HepG2 (cell line): ENCODE results near the gene SV2B. TPM values are rescaled to one million over a fixed set of nuclear protein-coding genes. Genes with fewer than 3 reads are reported as not detected.

Experiments used
- ATAC-seq: fragments of 200-7000 bp; cut with Tn5 transposase; 3 replicates; pipeline ENCODE4 v1.9.1; 2020; ENCODE audit warnings: mild to moderate bottlenecking, moderate library complexity
- BruUV-seq: library from RNA; stranded (reverse); fragments of 400-500 nt; replicated peaks from 2 replicates; lab custom pipeline; 2021; lab: Mats Ljungman, UMichigan
- CTCF ChIA-PET: fragments of 300-600 bp; formaldehyde crosslinking; extraction: SDS; loops from one replicate; lab custom pipeline; 2021; ENCODE audit warnings: low total read pairs, inconsistent platforms, low intra/inter-chr PET ratio; lab: Yijun Ruan, JAX
- POLR2A ChIA-PET: fragments of 350-600 bp; sonication (Branson Sonifier 250); formaldehyde crosslinking; loops from one replicate; lab custom pipeline; 2020; ENCODE audit warnings: antibody characterized with exemption, inconsistent platforms; lab: Yijun Ruan, JAX
- DNase-seq: peaks from one replicate; pipeline ENCODE4 v3.0.0-alpha.2; 2015; ENCODE audit warnings: low spot score
- FAIRE-seq: peaks from 3 replicates; lab custom pipeline; 2011; peaks lifted over from hg19 to GRCh38; lab: Jason Lieb, UNC
- H2AFZ ChIP-seq: one replicate; pipeline ENCODE4 v1.6.1; 2011; ENCODE audit warnings: low read length, inconsistent platforms
- H3K27ac ChIP-seq: fragments of 300-600 bp; 3 replicates; pipeline ENCODE4 v1.8.0; 2011; ENCODE audit warnings: mixed run types, mild to moderate bottlenecking, mixed read lengths, low read length, inconsistent platforms; ENCODE audit not compliant: insufficient read depth; ENCODE audit errors: extremely low read length
- H3K27me3 ChIP-seq, 2 experiments: fragments of 200-600 bp in 1 of 2; 2 replicates in 1 of 2; 3 replicates in 1 of 2; pipeline versions ENCODE4 v1.6.0 to v1.8.0; 2011; ENCODE audit warnings: low read length in 2 of 2, mild to moderate bottlenecking in 2 of 2, moderate library complexity in 2 of 2, inconsistent platforms in 1 of 2; ENCODE audit not compliant: insufficient read depth in 2 of 2, control insufficient read depth in 1 of 2
- H3K36me3 ChIP-seq, 2 experiments: fragments of 200-600 bp in 1 of 2; replicated peaks in 1 of 2; 2 replicates in 1 of 2; 3 replicates in 1 of 2; pipeline versions ENCODE4 v1.5.1 to v1.8.0; 2011; ENCODE audit warnings: low read length in 2 of 2, inconsistent platforms in 1 of 2; ENCODE audit not compliant: insufficient read depth in 2 of 2, control insufficient read depth in 1 of 2
- H3K4me1 ChIP-seq: 2 replicates; pipeline ENCODE4 v1.5.1; 2012; ENCODE audit warnings: low read length, inconsistent platforms; ENCODE audit not compliant: insufficient read depth
- H3K4me2 ChIP-seq: 2 replicates; pipeline ENCODE4 v1.6.0; 2011; ENCODE audit warnings: low read depth, low read length, inconsistent platforms
- H3K4me3 ChIP-seq, 3 experiments: fragments of 200-600 bp in 1 of 3; sonication (generic), shearing (Covaris generic) in 1 of 3; replicated peaks in 1 of 3; 2 replicates each; pipeline ENCODE4 v1.5.1; 2011 to 2016; ENCODE audit warnings: low read length in 3 of 3, inconsistent platforms in 2 of 3, low read depth in 2 of 3, mild to moderate bottlenecking in 2 of 3, control low read depth in 1 of 3, mixed read lengths in 1 of 3; ENCODE audit not compliant: insufficient read depth in 1 of 3
- H3K79me2 ChIP-seq: one replicate; pipeline ENCODE4 v1.6.1; 2011; ENCODE audit warnings: low read length, inconsistent platforms; ENCODE audit not compliant: insufficient read depth
- H3K9ac ChIP-seq: 2 replicates; pipeline ENCODE4 v1.6.0; 2011; ENCODE audit warnings: mild to moderate bottlenecking, low read depth, low read length, inconsistent platforms; ENCODE audit not compliant: insufficient read depth
- H3K9me3 ChIP-seq: 2 replicates; pipeline ENCODE4 v1.5.1; 2012; ENCODE audit warnings: mild to moderate bottlenecking, low read length
- H4K20me1 ChIP-seq: 2 replicates; pipeline ENCODE4 v1.6.0; 2011; ENCODE audit warnings: inconsistent platforms, mild to moderate bottlenecking, low read length, moderate library complexity; ENCODE audit not compliant: insufficient read depth
- AHDC1 ChIP-seq: sonication (generic); formaldehyde crosslinking; IDR thresholded peaks from 2 replicates; pipeline ENCODE4 v1.5.1; 2020; ENCODE audit warnings: mild to moderate bottlenecking, missing genetic modification reagents, borderline replicate concordance
- KAT2B ChIP-seq: fragments of 150-350 bp; IDR thresholded peaks from 2 replicates; pipeline ENCODE4 v1.6.1; 2014; ENCODE audit warnings: low read depth, low read length, borderline replicate concordance
- MED13 ChIP-seq: sonication (generic); formaldehyde crosslinking; IDR thresholded peaks from 2 replicates; pipeline ENCODE4 v1.5.0; 2020; ENCODE audit warnings: missing genetic modification reagents
- MLX ChIP-seq: IDR thresholded peaks from 2 replicates; pipeline ENCODE4 v1.6.1; 2016
- SAFB2 ChIP-seq: sonication (generic); formaldehyde crosslinking; IDR thresholded peaks from 2 replicates; pipeline ENCODE4 v1.5.1; 2020; ENCODE audit warnings: missing genetic modification reagents, low read depth, mild to moderate bottlenecking, borderline replicate concordance
- SETDB1 ChIP-seq: sonication (generic); formaldehyde crosslinking; IDR thresholded peaks from 2 replicates; pipeline ENCODE4 v1.5.1; 2020; ENCODE audit warnings: missing genetic modification reagents, mild to moderate bottlenecking, borderline replicate concordance
- ZNF414 ChIP-seq: sonication (generic); formaldehyde crosslinking; IDR thresholded peaks from 2 replicates; pipeline ENCODE4 v1.5.0; 2020; ENCODE audit warnings: missing genetic modification reagents
- ZNF572 ChIP-seq: sonication (generic); formaldehyde crosslinking; IDR thresholded peaks from 2 replicates; pipeline ENCODE4 v1.5.1; 2020; ENCODE audit warnings: mild to moderate bottlenecking, missing genetic modification reagents
- ZNF777 ChIP-seq: sonication (generic); formaldehyde crosslinking; IDR thresholded peaks from 2 replicates; pipeline ENCODE4 v1.4.0; 2020; ENCODE audit warnings: missing genetic modification reagents
- WGBS: methylation state at CpG from one replicate; pipeline ENCODE4 v1.1.6; 2017; ENCODE audit warnings: low lambda C conversion rate; 5-methylcytosine and 5-hydroxymethylcytosine counted together
- in situ Hi-C: cut with HindIII; loops from 2 replicates; pipeline ENCODE4 v1.10.0; 2017; ENCODE audit warnings: low pct_unique_long_range_greater_than_20kb; ENCODE audit not compliant: extremely low pct_ligation_motif_present
- intact Hi-C: fragments of 100-400 bp; cut with micrococcal nuclease; formaldehyde crosslinking; loops from one replicate; pipeline ENCODE4 v1.10.0; 2022; ENCODE audit not compliant: unreplicated experiment
- polyA plus RNA-seq, 8 experiments: library from polyadenylated mRNA; depleted of rRNA in 3 of 8; stranded (reverse) in 7 of 8; unstranded in 1 of 8; fragments of >200 nt; fragmentation: Illumina TruSeq in 4 of 8; extraction: Trizol in 4 of 8; gene quantifications; 2 replicates each; pipeline versions ENCODE4 v1.2.1 to v1.2.3, GENCODE V29; 2011 to 2016; ENCODE audit warnings: low read depth in 4 of 8, missing spikeins in 1 of 8, mixed read lengths in 1 of 8; ENCODE audit not compliant: insufficient read depth in 1 of 8
- total RNA-seq, 5 experiments: library from RNA; depleted of rRNA; stranded (reverse); fragments of >200 nt; fragmentation: Illumina TruSeq; extraction: Trizol; gene quantifications; 2 replicates each; pipeline ENCODE4 v1.2.3, GENCODE V29; 2016; ENCODE audit warnings: low read depth in 1 of 5
- TF ChIP-seq, protein P1 (sequence below): sonication (generic); formaldehyde crosslinking; IDR thresholded peaks from 2 replicates; pipeline ENCODE4 v1.4.0; 2020; ENCODE audit warnings: mild to moderate bottlenecking, missing genetic modification reagents
- TF ChIP-seq, protein P2 (sequence below): IDR thresholded peaks from 2 replicates; pipeline ENCODE4 v1.6.1; 2016; ENCODE audit warnings: mild to moderate bottlenecking, missing biosample characterization, missing genetic modification reagents
- TF ChIP-seq, protein P3 (sequence below), 2 experiments: IDR thresholded peaks; 2 replicates each; pipeline ENCODE4 v1.6.1; 2011 to 2012; ENCODE audit warnings: low read length in 2 of 2, borderline replicate concordance in 1 of 2, low read depth in 1 of 2, mild to moderate bottlenecking in 1 of 2, moderate library complexity in 1 of 2

The SV2B gene
- total and polyA plus RNA-seq, 2 of the 13 experiments (the other 11 are each of a cell fraction or from before 2014, with no cell fraction given), result not detected

DNA sequence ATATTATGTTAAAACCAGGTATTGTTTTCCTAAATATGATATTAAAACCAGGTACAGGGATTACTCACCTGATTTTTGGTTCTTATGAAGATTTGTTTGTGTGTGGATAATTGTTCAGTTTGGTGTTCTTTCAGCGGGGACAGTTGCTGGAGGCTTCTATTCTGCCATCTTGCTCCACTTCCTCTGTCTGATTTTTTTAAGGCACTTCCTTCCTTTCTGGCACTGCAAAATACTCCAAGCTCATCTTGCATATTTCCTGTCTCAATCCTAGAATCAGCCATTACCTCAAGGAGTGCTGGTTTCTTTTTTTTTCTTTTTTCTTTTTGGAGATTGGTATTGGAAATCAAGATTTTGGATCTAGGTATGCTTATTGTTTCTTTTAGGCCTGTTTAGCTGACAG is 229.9 kb downstream of the SV2B start (continued):
- TF ChIP-seq MLX (no peak), ZNF777 (CRISPR knock-in tag) (no peak)
- TF ChIP-seq, protein P1, sequence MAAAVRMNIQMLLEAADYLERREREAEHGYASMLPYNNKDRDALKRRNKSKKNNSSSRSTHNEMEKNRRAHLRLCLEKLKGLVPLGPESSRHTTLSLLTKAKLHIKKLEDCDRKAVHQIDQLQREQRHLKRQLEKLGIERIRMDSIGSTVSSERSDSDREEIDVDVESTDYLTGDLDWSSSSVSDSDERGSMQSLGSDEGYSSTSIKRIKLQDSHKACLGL (CRISPR knock-in tag), result no peak
- TF ChIP-seq, protein P2, sequence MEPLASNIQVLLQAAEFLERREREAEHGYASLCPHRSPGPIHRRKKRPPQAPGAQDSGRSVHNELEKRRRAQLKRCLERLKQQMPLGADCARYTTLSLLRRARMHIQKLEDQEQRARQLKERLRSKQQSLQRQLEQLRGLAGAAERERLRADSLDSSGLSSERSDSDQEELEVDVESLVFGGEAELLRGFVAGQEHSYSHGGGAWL (CRISPR knock-in tag), result no peak
- TF ChIP-seq, protein P3, sequence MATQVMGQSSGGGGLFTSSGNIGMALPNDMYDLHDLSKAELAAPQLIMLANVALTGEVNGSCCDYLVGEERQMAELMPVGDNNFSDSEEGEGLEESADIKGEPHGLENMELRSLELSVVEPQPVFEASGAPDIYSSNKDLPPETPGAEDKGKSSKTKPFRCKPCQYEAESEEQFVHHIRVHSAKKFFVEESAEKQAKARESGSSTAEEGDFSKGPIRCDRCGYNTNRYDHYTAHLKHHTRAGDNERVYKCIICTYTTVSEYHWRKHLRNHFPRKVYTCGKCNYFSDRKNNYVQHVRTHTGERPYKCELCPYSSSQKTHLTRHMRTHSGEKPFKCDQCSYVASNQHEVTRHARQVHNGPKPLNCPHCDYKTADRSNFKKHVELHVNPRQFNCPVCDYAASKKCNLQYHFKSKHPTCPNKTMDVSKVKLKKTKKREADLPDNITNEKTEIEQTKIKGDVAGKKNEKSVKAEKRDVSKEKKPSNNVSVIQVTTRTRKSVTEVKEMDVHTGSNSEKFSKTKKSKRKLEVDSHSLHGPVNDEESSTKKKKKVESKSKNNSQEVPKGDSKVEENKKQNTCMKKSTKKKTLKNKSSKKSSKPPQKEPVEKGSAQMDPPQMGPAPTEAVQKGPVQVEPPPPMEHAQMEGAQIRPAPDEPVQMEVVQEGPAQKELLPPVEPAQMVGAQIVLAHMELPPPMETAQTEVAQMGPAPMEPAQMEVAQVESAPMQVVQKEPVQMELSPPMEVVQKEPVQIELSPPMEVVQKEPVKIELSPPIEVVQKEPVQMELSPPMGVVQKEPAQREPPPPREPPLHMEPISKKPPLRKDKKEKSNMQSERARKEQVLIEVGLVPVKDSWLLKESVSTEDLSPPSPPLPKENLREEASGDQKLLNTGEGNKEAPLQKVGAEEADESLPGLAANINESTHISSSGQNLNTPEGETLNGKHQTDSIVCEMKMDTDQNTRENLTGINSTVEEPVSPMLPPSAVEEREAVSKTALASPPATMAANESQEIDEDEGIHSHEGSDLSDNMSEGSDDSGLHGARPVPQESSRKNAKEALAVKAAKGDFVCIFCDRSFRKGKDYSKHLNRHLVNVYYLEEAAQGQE (IDR thresholded peaks at IDR 0.05; ENCODE audit: borderline replicate concordance in 1 of 2, low read depth in 1 of 2, low read length in 2 of 2), result no peak

DNA sequence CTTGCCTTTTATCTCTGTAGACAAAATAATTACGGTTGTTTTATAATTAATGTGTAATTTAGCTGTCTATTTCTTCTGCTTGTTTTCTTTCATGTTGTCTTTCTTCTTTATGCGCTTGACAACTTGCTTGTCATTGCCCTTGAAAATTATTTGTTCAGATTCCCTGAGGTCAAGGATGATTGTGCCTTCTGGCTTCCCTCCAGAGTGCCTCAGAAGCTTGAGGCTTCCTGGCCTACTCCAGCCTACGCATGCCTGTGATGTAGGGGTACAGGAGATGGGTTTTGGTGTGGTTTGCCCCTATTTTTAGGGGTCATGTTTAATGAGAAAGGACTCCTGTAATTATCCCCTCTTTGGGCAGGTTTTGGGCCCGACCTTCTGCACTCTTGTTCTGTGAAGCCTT is 231.5 kb downstream of the SV2B start:
- H3K79me2 ChIP-seq, result no peaks in the 10 kb centered on the region
- no peaks in the 10 kb centered on the region for H3K9me3 ChIP-seq
- H3K9ac ChIP-seq, result no peak overlapping the region
- no peak overlapping the region for H3K4me2 ChIP-seq
- in situ Hi-C loops, result no loop called here
- no TSS peak for BruUV-seq
- no peaks in the 10 kb centered on the region for H4K20me1 ChIP-seq
- FAIRE-seq (no peak), ATAC-seq (no peak), DNase-seq (no peak)
- 13% methylated on average over 4 of the region's 4 CpGs for WGBS
- H3K27me3 ChIP-seq, result no peaks in the 10 kb centered on the region
- intact Hi-C loops, result no loop called here
- ChIA-PET CTCF (no interaction called here), POLR2A (no interaction called here)
- H3K36me3 ChIP-seq, result no peaks in the 10 kb centered on the region
- H3K27ac ChIP-seq, result no peak overlapping the region
- no peak overlapping the region for H3K4me3 ChIP-seq
- H3K4me1 ChIP-seq, result no peaks in the 10 kb centered on the region
- H2AFZ ChIP-seq, result no peak overlapping the region
- TF ChIP-seq MED13 (CRISPR knock-in tag) (no peak), ZNF414 (CRISPR knock-in tag) (no peak), ZNF572 (CRISPR knock-in tag) (no peak), AHDC1 (CRISPR knock-in tag) (no peak), SETDB1 (CRISPR knock-in tag) (no peak), KAT2B (no peak), SAFB2 (no peak)
